Measurements from ENCODE around the gene CLDN2.

The CLDN2 gene

DNA sequence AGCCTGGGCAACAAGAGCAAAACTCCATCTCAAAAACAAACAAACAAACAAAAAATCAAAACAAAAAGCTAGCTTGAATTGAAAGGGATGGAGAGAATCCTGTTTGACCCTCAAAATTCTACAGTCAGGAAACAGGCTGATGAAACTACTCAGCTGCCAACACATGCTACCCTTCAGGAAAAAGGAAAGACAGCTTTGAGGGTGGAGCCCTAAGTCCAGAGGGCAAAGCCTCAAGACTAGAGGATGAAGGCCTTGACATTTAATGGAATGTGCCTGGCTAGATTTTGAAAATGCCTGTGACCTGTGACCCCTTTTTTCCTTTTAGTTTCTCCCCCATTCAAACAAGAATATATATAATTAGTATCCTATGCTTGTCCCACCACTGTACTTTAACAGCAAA lies 52.7 kb downstream of the CLDN2 start:
- Histone ChIP-seq H3K4me1 (ENCODE audit: control insufficient read depth, insufficient read depth, low read length) (peaks cover 3% of the 10 kb centered on the region), H3K9me3 (ENCODE audit: control insufficient read depth, insufficient read depth, low read length) (no peaks in the 10 kb centered on the region), H3K36me3 (ENCODE audit: control insufficient read depth, insufficient read depth, low read length) (no peaks in the 10 kb centered on the region), H3K27me3 (ENCODE audit: control insufficient read depth, insufficient read depth, low read length) (no peaks in the 10 kb centered on the region), H3K4me3 (ENCODE audit: low read depth, low read length) (no peak overlapping the region), H3K9ac (ENCODE audit: low read depth, low read length) (no peak overlapping the region)

DNA sequence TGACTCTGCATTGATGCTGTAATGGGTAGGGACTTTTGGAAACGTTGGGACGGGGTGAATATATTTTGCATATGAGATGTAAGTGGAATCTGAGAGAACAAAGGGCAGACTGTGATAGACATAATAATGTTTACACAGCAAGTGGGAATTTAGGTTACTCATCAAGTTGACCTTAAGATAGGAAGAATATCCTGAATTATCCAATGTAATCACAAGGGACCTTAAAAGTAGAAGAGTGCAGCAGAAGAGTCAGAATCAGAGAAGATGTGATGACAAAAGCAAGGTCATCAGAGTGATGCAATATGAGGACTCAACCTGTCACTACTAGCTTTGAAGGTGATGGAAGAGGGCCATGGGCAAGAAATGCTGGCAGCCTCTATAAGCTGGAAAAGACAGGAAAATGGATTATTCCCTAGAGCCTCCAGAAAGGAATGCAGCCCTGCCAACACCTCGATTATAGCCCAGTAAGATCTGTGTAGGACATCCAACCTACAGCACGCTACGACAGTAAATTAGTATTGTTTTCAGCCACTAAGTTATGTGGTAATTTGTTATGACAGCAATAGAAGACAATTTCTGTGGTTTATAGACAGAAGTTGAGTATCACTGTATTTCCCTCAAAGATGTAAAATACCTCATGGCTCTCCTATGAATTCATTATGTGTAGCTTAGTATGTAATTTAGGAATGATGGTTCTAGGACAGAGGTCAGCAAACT lies 53.4 kb downstream of the CLDN2 start:
- H3K27me3 ChIP-seq (ENCODE audit: control insufficient read depth, insufficient read depth, low read length): no peaks in the 10 kb centered on the region
- no peak overlapping the region for H3K9ac ChIP-seq (ENCODE audit: low read depth, low read length)
- no peaks in the 10 kb centered on the region for H3K9me3 ChIP-seq (ENCODE audit: control insufficient read depth, insufficient read depth, low read length)
- H3K36me3 ChIP-seq (ENCODE audit: control insufficient read depth, insufficient read depth, low read length): no peaks in the 10 kb centered on the region
- H3K4me1 ChIP-seq (ENCODE audit: control insufficient read depth, insufficient read depth, low read length): peaks cover 3% of the 10 kb centered on the region
- H3K4me3 ChIP-seq (ENCODE audit: low read depth, low read length): no peak overlapping the region

DNA sequence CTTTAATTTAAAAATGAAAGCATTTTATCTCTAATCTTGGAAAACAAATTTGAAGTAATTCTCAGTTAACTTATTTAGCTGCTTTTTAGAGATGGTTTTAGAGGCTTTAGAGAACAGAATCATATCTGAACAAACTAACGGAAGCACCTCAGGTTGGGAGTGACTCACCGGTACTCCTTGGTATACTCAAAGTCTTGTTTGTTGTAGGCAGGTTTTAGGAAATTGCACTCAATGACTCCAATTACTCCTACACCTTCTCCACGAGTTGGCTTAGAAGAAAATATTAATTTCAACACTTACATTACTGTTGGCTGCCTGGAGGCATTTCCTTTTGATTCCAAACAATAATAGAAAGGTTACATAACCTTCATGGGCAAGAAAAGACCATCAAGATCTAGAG lies 56.2 kb downstream of the CLDN2 start:
- H3K27me3 ChIP-seq (ENCODE audit: control insufficient read depth, insufficient read depth, low read length): no peaks in the 10 kb centered on the region
- H3K9ac ChIP-seq (ENCODE audit: low read depth, low read length): no peak overlapping the region
- no peak overlapping the region for H3K4me3 ChIP-seq (ENCODE audit: low read depth, low read length)
- H3K4me1 ChIP-seq (ENCODE audit: control insufficient read depth, insufficient read depth, low read length): peaks cover 3% of the 10 kb centered on the region
- H3K36me3 ChIP-seq (ENCODE audit: control insufficient read depth, insufficient read depth, low read length): no peaks in the 10 kb centered on the region
- no peaks in the 10 kb centered on the region for H3K9me3 ChIP-seq (ENCODE audit: control insufficient read depth, insufficient read depth, low read length)
